HG03442 (cell line): ENCODE data around the gene OSBPL5.

ENCODE experiments used
- ATAC-seq: cut with Tn5 transposase; IDR thresholded peaks from one replicate; pipeline ENCODE4 v1.9.1; 2021; ENCODE audit warnings: mild to moderate bottlenecking, moderate library complexity; ENCODE audit not compliant: unreplicated experiment

Gene OSBPL5

DNA sequence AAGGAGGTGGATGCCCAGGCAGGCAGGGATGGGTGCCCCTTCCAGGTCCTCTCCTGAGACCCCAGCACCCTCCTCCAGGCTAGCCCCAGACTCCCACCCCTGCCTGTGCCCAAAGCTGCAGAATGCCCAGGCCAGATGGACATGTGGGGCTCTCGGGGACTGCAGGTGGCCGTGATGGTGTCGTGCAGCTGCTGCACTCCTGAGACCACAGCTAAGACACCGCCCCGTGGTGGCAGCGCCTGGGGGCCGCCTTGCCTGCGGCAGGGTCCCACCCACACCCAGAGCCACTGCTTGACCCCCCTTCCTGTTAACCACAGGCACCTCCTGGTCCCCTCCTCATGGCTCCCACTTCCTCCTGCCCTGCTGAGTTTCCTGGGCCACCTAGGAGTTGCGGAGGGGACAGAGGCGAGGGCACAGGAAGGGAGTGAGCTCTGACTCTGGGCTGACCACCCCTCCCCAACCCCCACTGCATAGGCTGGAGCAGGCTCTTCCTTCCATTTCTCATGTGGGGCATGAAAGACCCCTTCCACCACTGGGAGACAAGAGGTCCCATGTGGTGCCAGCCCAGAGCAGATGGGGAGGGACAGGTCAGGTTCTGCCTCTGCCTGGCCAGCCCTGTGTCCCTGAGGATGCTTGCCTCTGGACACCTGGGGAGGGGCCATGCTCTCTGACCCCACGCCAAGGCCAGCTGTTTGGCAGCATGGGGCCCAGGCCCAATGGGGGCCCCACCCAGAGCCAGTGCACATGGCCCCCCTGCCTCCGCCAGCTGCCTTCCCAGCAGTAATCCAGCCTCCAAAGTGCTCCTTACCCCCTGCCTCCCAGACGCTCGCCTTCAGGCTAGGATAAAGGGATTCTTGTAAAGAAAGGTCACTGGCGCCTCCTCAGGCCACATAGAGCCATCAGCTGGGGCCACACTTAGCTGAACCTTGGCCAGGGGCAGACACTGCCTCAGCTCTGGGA is 29.3 kb downstream of the OSBPL5 start:
- ATAC-seq, result no peak

DNA sequence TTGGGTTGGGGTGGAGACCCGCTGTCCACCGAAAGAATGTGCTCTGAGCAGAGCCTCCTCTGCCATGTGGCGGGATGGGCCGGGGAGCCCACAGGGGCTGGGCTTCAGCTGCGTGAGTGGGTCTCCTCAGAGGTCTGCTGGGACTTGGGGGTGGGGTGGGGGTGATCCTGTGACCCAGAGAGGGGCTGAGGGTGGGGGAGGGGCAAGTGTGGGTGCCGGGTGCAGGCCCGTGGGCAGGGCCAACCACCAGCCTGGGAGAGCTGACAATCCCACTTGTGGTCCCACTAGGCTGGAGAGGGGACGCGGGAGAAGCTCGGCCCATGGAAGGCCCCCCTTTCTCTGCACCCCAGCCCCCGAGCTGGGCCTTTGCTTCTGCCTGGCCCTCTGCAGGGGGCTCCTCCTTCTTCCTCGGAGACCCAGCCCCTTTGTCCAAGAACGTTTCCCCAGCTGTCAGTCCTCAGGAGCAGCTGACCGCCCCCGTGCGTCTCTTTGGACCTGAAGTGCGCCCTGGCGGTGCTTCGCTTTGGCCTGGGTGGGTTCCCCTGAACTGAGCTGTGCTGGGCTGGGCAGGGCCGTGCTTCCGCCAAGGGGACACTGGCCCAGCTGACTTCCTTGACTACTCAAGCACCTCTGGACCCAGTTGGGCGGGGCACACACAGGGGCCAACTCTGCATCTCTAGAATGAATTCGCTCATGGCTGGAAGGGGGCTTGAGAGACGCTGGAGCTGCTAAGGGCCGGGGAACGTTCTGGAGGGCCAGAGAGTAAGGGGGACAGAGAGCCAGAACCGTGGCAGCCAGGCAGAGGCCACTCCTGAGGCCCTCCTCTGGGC is 30.2 kb downstream of the OSBPL5 start:
- no peak for ATAC-seq

DNA sequence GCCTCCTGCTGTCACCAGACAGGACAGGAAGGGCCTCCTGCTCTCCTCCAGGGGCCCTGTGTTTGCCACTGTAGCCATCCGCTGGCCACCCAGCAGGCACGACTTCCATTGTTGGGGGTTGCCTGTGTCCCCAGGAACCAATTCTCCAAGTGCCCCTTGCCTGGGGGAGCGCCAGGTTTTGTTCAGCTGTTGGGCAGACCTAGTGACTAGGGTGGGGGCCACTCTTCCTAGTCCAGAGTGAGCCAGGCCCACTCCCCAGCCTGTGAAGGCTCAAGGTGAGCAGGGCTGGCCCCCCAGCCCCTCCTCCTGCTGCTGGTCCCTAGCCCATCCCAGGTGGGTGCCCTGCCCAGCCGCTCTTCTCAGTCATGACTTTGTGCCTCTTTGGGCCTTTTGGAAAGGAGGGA is 30.9 kb downstream of the OSBPL5 start:
- ATAC-seq, result no peak

DNA sequence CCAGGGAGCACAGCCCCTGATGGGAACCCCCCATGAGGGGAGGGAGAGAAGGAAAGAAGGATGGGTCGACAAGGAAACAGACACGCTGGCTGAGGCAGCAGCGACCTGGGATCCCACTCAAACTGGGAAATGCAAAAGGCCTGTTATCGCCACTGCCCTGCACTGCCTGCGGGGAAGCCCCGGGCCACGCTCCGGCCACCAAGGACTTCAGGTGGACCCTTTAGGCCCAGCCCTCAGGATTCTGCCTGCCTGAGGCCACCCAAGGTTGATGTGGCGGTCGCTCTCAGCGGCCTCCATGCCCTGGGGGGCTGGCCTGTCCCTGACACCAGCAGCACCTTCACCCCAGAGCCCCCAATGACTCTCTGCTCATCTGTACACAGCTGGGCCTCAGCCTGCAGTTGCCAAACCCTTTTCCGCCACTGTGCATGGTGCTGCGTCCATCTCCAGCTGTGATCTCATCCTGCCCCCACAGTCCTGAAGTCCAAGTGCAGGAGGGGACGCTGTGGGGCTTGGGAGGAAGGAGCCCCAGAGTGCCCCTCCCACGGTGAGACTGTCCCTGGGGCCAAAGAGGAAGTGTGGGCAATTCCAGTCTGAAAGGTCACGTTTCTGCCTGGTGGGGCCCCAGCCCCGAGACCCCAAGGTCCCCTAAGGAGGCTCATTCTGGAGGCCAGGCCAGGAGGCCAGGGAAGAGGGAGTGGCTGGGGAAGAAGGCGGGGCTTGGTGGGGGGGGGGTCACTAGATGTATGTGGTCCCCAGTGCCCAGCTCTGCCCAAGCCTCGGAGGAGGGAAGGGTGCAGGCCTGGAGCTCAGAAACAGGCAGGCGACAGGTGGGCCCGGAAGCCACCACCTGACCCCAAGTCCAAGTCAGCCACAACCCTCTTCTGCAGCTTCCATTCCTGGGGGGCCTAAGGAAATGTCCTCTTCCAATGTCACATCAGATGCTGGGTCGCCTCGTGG is 31.6 kb downstream of the OSBPL5 start:
- no peak for ATAC-seq

DNA sequence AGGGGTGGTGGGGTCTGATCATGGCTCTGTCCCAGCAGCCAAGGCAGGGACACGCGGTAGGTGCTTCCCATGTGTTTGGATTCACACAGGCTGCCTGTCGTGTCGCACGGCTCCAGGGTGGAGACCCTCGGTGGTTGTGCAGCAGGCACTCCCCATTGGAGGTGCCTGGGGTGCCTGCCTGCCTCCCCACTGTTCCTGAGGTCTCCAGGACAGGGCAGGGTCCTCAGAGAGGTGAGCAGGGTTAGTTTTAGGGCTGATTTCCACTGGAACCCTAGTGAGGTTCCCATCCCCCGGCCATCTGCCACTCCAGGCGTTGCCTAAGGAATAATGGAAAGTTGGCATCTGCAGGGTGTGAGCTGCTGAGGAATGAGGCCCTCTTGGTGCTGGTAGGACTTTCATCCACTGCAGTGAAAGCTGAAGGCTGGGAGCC is 32.3 kb downstream of the OSBPL5 start:
- no peak for ATAC-seq

DNA sequence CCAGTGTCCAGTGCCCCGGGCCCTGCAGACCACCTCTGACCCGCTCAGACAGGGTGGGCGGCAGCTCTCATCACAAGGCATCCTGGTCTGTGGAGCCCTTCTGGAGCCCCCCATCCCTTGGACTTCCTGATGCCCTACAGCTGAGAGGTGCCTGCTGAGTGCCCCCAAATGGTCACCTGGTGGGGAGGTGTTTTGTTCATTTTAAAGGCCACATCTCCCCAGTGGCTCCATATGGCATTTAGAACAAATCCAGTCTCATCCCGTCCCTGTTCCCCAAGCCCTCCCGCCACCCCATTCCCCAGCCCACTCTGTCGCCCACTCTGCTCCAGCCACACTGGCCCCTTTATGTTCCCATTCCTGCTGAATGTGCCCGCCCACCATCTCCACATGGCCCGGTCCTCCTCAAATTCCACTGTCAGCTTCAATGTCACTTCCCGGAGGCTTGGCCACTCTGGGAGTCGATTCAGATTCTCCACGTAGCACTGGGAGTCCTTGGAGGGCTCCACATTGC is 32.8 kb downstream of the OSBPL5 start:
- ATAC-seq, result no peak

DNA sequence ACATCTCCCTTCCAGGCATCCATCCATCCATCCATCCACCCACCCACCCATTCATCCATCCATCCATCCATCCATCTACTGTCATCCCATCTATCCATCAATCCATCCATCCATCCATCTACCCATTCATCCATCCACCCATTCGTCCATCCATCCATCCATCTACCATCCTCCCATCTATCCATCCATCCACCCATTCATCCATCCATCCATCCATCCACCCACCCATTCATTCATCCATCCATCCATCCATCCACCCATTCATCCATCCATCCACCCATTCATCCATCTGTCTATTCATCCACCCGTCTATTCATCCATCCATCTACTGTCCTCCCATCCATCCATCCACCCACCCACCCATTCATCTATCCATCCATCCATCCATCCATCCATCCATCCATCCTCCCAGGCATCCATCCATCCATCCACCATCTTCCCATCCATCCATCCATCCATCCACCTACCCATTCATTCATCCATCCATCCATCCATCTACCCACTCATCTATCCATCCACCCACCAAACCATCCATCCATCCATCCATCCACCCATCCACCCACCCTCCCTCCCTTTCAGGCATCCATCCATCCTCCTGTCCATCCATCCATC is 33.7 kb downstream of the OSBPL5 start:
- no peak for ATAC-seq

DNA sequence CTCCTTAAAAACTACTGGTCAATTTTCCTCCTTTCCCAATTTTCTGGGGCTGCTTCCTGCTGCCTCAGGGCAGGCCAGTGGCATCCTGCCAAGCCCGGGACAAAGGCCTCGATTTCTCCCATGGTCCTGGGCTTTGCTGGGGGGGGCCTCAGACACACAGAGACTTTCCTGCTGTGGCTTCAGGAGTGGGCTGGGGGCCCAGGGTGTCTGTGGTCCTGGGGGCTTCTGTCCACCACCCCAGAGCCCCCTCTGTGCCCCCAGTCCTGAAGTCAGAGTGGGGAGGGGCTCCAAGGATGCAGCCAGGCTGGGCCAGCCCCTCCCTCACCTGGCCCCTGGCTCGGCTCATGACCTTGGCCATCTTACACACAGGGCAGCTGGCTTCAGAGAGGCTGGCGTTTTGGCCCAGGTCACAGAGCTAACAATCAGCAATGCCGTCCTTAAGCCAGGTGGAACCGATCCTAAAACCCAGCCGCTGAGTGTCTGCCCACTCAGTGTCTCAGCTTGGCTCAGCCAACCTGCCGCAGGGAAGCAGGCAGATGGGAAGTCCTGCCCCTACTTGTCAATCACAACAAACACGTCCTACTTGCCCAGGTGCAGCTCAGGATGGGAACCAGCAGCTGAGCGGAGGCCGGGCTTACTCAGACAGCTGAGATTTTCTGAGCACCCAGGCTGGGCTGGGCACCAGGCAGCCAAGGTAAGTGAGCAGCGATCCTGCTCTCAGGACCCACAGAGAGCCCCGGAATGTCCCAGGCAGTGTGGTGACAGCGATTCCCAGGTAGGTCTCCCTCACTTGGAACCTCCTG is 34.6 kb downstream of the OSBPL5 start:
- ATAC-seq, result no peak

DNA sequence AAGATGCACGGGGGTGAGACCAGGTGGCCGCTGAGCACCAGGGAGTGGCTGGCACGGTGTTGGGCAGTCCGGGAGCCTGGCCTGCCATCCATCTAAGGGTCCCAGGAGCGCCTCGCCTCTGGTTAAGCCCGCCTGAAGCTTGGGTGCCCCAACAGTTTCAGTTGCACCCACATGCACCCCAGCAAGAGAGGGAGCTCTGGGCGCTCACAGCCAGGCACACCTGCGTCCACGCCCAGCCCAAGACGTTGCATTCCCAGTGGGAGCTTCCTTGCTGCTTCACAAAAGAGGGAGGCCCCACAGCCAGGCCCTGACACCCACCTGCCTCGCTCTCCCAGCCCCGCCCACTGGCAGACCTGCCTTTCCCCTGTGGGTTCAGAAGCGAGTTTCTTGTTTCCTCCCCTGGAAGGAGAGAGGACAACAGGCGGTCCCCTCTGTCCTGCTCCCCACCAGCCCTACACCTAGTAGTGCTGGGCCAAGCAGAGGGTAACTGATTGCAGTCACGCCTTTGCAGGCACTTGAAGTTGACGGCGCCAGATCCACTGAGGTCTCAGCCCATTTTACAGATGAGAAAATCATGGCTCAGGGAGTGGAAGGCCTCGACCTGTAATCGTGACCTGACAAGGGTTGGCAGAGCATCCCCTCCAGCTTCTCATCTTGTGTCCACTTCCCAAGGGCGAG is 35.4 kb downstream of the OSBPL5 start:
- ATAC-seq, result no peak

DNA sequence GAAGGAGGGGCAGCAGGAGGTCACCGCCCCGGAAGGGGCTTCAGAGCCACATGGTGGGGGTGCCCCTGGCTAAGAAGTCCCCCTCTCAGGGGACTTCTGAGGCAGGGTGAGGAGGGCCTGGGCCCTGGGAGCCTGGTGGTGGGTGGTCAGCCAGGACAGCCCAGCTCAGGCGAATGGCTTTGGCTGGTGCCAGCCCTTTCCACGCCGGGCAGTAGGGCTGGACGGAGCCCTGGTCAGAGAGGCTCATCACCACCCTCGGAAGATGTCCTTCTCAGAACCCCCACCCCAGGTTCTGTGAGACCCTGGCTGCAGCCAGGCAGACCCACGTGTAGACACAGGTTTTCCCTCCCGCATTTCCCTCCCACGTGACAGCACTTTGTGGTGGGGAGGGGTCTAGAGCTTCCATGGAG is 35.9 kb downstream of the OSBPL5 start:
- ATAC-seq, result no peak

DNA sequence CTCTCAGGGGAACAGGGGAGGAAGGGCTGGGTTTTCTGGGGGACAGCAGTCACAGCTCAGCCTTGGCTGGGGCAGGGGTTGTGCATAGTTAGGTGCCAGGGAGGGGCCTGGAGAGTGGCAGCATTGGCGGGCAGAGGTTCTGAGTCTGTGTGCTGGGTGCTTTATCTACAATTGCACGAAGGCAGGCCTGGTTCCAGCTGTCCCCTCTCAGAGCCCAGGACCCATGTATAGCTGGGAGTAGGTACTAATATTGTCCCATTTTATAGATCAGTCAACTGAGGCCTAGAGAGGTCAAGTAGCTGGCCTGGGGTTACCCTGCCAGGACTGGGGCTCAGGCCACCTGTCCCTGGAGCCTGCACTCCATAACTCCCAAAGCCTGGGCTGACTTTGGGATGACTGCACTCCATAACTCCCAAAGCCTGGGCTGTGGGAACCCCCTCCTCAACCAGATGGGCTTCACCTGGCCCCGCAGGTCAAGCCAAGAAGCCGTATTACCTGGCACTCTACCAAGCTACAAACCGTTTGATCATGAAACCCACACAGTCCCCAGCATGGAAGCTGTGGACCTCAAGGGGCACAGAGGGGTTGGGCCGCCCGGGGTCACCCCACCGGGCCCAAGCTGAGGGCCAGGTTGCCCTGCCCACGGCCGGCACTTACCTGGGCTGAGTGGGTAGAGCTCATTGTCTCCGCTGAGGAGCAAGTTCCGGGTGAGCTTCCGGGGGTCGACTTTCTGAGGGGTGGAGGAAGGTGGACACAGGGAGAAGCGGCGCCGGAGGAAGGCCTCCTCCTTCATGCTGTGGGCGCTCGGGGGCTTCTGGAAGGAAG is 36.5 kb downstream of the OSBPL5 start:
- no peak for ATAC-seq

DNA sequence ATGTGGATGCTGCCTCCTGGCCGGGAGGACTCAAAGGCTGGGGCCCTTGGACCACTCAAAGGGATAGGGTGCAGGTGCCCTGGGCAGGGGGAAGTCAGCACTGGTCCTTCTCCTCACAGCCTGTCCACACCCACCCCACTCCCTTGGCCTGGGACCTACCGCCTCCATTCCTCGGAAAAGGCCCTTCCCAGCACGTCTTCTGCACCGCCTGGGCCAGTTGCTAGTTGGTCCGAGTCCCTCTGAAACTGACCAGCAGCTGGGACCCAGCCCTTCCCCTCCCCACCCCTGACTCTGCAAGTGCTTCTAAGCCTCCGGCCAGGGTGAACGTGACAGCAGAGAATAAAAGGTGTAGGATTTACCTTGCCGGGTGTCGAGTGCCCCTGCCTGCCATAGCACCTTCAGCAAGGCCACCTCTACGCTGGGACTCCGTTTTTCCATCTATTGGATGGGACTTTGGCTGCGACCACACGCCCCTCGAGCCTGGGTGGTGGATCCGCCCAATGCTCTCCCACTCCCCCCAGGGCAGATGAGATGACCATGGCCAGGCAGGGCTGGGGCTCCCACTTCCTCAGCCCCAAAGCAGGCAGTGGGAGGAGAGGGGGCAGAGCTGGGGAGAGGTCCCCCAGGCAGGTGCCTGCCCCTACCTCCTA is 37.3 kb downstream of the OSBPL5 start:
- ATAC-seq, result no peak

DNA sequence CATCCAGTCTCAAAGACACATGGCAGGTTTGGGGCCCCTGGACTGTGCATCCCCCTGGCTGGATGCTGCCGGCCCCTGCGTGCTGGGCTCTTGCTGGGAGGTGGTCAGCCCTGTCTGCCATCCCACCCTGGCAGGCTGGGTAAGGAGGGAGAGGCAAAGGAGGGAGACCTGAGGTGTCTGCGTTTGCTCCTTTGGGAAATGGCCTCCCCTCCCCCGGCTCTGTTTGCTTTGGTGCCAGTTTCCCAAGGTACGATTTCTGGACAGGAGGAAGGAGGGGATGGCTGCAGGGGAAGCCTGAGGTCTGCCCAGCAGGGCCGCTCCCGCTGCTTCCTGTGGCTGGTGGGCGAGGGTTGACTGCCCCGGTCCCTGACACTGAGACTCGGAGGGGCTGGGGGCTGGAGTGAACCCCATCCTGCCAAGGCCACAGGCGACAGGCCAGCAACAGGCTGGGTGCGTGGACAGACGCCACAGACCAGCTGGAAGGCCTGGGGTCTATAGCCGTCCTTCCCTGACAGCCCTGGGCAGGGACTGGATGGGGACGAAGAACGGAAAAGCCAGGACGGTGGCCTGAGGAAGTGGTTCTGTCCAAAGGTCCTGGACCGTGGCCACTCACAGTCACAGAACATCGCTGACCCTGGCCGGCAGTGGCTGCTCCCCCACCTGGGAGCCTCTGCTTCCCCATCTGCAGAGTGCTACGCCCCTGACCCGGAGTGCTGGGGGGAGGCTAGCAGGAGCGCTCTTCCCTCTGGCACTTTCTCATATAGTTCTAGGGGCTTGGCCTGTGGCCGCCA is 38.0 kb downstream of the OSBPL5 start:
- ATAC-seq, result no peak

DNA sequence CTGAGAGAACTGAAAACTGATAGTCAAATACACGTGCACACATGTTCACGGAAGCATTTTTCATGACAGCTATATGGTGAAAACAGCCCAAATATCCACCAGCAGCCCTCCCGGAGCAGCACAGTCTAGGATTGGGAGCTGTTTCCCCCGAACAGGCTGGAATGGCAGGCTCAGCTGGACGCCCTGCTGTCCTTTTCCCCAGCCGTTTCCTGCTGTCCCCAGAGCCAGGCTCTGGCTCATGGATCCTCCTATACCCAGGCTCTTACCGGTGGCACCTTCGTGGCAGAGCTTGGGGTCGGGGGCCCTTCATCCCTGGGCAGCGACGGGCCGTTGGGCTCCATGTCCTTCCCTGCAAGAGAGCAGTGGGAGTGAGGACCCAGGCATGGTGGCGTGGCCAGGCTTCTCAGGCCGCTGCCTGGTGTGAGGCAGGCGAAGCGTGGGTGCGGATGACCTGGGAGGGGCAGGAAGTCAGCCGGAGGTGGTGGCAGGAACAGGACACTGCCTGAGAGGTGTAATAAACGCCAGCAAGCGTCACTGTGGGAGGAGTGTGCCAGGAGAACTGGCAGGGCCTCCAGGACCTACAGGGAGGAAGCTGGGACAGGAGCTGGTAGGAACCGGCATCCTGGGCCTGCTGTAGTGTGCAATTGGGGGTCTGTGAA is 38.8 kb downstream of the OSBPL5 start:
- no peak for ATAC-seq

DNA sequence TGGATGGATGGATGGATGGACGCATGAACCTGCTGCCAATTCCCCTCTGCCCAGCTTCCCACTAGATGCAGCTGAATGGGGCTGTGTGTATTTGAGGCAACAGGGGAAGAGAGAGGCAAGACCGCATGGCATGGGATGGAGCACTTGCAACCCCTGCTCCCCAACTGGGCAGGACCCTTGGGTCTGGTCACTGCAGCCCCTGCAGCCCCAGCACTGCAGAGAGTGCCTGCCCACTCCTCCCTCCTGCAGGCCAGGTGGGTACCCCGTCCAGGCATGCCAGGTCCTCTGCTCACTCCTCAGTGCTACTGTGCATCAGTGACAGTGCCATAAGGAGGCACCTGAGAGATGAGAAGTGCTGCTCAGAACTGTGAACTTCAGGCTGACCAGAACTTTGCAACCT is 40.3 kb downstream of the OSBPL5 start:
- no peak for ATAC-seq
